GM21825 (cell line): Measurements from ENCODE around the gene SDK1.

Experiments used
- ATAC-seq: cut with Tn5 transposase; IDR thresholded peaks from one replicate; pipeline ENCODE4 v1.9.1; 2021; ENCODE audit warnings: mild to moderate bottlenecking, moderate library complexity; ENCODE audit not compliant: unreplicated experiment

SDK1 gene

GRCh38 chr7:4178916-4179687 lies 878.0 kb downstream of the SDK1 start:
- no peak for ATAC-seq

- ATAC-seq, result no peak
Observed at GRCh38 chr7:4179688-4180380, 878.8 kb downstream of the SDK1 start.

GRCh38 chr7:4181446-4181845 lies 880.4 kb downstream of the SDK1 start:
- no peak for ATAC-seq

GRCh38 chr7:4182605-4183300 lies 881.7 kb downstream of the SDK1 start:
- no peak for ATAC-seq

GRCh38 chr7:4184653-4185052 lies 883.6 kb downstream of the SDK1 start:
- ATAC-seq, result no peak

- ATAC-seq, result no peak
Observed at GRCh38 chr7:4185136-4185535, 884.1 kb downstream of the SDK1 start.

- no peak for ATAC-seq
Observed at GRCh38 chr7:4185721-4186512, 884.9 kb downstream of the SDK1 start.

- ATAC-seq, result no peak
Observed at GRCh38 chr7:4186513-4186780, 885.4 kb downstream of the SDK1 start.

GRCh38 chr7:4188651-4189050 lies 887.6 kb downstream of the SDK1 start:
- ATAC-seq, result no peak

- no peak for ATAC-seq
Observed at GRCh38 chr7:4189131-4189570, 888.1 kb downstream of the SDK1 start.

GRCh38 chr7:4190010-4190981 lies 889.2 kb downstream of the SDK1 start:
- no peak for ATAC-seq

GRCh38 chr7:4191046-4191445 lies 890.0 kb downstream of the SDK1 start:
- ATAC-seq, result no peak

GRCh38 chr7:4191525-4191924 lies 890.5 kb downstream of the SDK1 start:
- no peak for ATAC-seq

GRCh38 chr7:4195660-4196059 lies 894.6 kb downstream of the SDK1 start:
- no peak for ATAC-seq

GRCh38 chr7:4196121-4196819 lies 895.2 kb downstream of the SDK1 start:
- ATAC-seq, result no peak

- no peak for ATAC-seq
Observed at GRCh38 chr7:4198301-4198700, 897.2 kb downstream of the SDK1 start.

- no peak for ATAC-seq
Observed at GRCh38 chr7:4200546-4201094, 899.6 kb downstream of the SDK1 start.

- ATAC-seq, result no peak
Observed at GRCh38 chr7:4201566-4201965, 900.5 kb downstream of the SDK1 start.

- ATAC-seq, result no peak
Observed at GRCh38 chr7:4202154-4202736, 901.2 kb downstream of the SDK1 start.
